BLaER1 treated with 17β-estradiol and CSF1 and Interleukin-3, amounts not matched to agents 10 nM and 100 nM (cell line): ENCODE measurements around the gene VAT1.

Source experiments
- H3K27ac ChIP-seq, 11 experiments: shearing (Covaris generic); formaldehyde crosslinking; 2 replicates each; pipeline ENCODE4 v1.8.1; 2022
- H3K27me3 ChIP-seq, 11 experiments: shearing (Covaris generic); formaldehyde crosslinking; 2 replicates each; pipeline ENCODE4 v1.8.1; 2022
- H3K36me3 ChIP-seq, 11 experiments: shearing (Covaris generic); formaldehyde crosslinking; 2 replicates each; pipeline ENCODE4 v1.8.1; 2022
- H3K4me1 ChIP-seq, 10 experiments: shearing (Covaris generic); formaldehyde crosslinking; 2 replicates each; pipeline ENCODE4 v1.8.1; 2022
- H3K4me2 ChIP-seq, 11 experiments: shearing (Covaris generic); formaldehyde crosslinking; 2 replicates each; pipeline ENCODE4 v1.8.1; 2022
- H3K4me3 ChIP-seq, 10 experiments: shearing (Covaris generic); formaldehyde crosslinking; 2 replicates each; pipeline ENCODE4 v1.8.1; 2022
- H3K9ac ChIP-seq, 11 experiments: shearing (Covaris generic); formaldehyde crosslinking; 2 replicates each; pipeline ENCODE4 v1.8.1; 2022
- H3K9me3 ChIP-seq, 11 experiments: shearing (Covaris generic); formaldehyde crosslinking; replicated peaks in 1 of 11; 2 replicates each; pipeline ENCODE4 v1.8.1; 2022
- H4K20me1 ChIP-seq, 11 experiments: shearing (Covaris generic); formaldehyde crosslinking; 2 replicates each; pipeline ENCODE4 v1.8.1; 2022
- Cebpa-rat ChIP-seq, 11 experiments: shearing (Covaris generic); IDR thresholded peaks; 2 replicates each; pipeline ENCODE4 v1.8.1; 2022

The VAT1 gene

DNA sequence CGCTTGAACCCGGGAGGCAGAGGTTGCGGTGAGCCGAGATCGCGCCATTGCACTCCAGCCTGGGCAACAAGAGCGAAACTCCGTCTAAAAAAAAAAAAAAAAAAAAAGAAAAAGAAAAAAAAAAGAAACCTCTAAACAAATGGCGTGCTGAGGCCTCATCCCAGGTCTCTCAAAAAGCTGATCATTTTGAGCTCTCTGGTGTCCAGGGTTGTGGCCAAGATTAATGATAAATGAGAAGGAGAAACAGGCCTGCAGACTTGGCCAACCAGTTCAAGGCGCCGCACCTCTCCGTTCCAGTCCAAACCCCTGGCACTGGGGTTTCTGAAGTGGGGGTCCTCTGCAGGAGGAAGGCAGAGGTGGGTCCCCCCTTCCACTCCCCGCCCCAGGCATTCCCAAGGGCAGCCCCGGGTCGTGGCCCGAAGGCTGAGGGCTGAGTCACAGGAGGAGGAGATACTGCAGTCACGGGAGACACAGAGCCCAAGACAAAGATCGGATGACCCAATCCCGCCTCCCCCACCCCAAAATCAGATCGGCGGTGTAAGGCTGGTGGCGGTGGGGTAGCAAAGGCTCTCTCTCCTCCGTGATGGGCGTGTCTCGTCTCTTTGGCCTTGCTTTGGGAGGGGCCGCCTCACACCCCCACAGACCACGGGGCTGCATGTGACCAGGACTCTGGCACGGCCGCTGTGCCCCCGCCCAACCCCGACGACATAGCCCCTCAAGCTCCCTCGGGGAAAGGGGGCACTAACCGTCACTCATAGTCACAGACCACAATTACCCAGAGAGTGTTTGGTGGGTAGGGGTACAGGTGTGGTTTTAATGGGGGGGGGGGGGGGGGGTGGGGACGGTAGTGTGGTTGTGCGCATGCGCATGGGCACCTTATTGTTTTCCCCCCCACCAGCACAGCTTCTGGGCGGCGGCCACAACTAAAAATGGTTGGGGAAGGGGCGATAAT, 1.1 kb downstream of the VAT1 start:
- Histone ChIP-seq H3K36me3 (peaks cover 5 to 43% (median 16%) of the 10 kb centered on the region in 11 experiments; a peak in 18 of 22 replicates), H3K4me3 (peak overlapping the region; percentile 78 to 100 (median 92)), H4K20me1 (peaks cover 0 to 45% (median 4%) of the 10 kb centered on the region in 11 experiments; a peak in 9 of 22 replicates), H3K9me3 (no peaks in the 10 kb centered on the region), H3K4me1 (peaks cover 51 to 70% (median 62%) of the 10 kb centered on the region in 10 experiments), H3K4me2 (peak overlapping the region; percentile 92 to 100 (median 99)), H3K9ac (peak overlapping the region; percentile 77 to 91 (median 84)), H3K27ac (peak overlapping the region; percentile 65 to 86 (median 72)), H3K27me3 (peaks cover 0 to 14% (median 4%) of the 10 kb centered on the region in 11 experiments; a peak in 9 of 22 replicates)
- TF ChIP-seq Cebpa-rat (IDR thresholded peaks at IDR 0.05): no peak

DNA sequence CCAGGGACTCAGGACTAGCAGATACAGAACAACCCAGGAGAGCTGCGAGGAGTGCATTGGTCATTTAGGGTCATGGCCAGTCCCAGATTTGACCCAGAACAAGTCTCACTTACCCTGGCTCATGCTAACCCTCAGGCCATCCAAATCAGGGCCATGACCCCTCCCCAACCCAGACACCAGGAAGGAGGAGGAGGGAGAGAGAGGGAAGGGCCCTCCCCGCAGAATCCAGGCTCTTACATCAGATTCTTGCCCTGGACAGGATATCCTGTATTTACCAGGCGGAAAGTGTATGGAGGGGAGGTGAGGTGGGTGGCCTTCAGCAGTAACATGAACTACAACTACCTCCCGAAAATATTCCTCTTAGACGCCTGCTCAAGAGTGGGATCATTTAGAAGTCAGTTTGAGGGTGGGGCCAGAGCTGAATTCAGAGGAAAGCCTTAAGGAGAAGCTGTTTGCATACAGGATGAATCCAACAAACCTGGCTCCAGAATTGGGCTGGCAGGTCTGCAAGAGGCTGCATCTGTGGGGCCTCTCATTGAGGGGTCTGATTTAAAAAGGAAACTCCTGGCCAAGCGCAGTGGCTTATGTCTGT, 2.1 kb downstream of the VAT1 start:
- peak overlapping the region; percentile 39 to 83 (median 66); a peak in 21 of 22 replicates for H3K27ac ChIP-seq
- peaks cover 12 to 53% (median 25%) of the 10 kb centered on the region in 11 experiments; a peak in 18 of 22 replicates for H3K36me3 ChIP-seq
- peaks cover 0 to 5% (median 0%) of the 10 kb centered on the region in 11 experiments; a peak in 7 of 22 replicates for H3K27me3 ChIP-seq
- H3K9ac ChIP-seq: peak overlapping the region; percentile 23 to 91 (median 82); a peak in 21 of 22 replicates
- TF ChIP-seq Cebpa-rat (IDR thresholded peaks at IDR 0.05): no peak
- peak overlapping the region; percentile 92 to 100 (median 99) for H3K4me2 ChIP-seq
- H3K4me3 ChIP-seq: peak overlapping the region in 8 of 10 experiments; percentile 8 to 100 (median 92); a peak in 13 of 20 replicates
- H4K20me1 ChIP-seq: peaks cover 0 to 54% (median 4%) of the 10 kb centered on the region in 11 experiments; a peak in 8 of 22 replicates
- H3K4me1 ChIP-seq: peaks cover 42 to 70% (median 64%) of the 10 kb centered on the region in 10 experiments
- no peaks in the 10 kb centered on the region for H3K9me3 ChIP-seq

DNA sequence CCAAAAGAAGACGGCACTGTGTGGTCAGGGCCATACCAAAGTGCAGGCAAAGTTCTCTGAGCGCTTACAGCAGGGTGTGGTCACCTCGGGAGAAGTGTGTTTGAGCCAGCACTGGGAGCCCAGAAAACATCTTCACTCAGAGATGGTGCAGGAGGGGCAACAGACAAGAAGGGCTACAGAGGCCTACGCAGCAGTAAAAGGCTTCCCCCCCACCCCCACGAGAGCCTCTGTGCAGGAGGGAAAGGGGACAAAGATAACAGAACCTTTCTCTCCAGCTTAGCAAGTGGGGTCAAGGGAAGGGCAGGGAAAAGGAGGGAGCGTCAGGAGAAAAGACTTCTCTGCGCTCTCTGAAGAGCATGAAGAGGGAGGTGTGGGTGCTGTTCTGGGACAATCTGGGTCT, 2.8 kb downstream of the VAT1 start:
- peak overlapping the region; percentile 92 to 100 (median 99) for H3K4me2 ChIP-seq
- peak overlapping the region in 10 of 11 experiments; percentile 45 to 83 (median 68); a peak in 19 of 22 replicates for H3K27ac ChIP-seq
- H3K36me3 ChIP-seq: peaks cover 12 to 60% (median 32%) of the 10 kb centered on the region in 11 experiments; a peak in 19 of 22 replicates

DNA sequence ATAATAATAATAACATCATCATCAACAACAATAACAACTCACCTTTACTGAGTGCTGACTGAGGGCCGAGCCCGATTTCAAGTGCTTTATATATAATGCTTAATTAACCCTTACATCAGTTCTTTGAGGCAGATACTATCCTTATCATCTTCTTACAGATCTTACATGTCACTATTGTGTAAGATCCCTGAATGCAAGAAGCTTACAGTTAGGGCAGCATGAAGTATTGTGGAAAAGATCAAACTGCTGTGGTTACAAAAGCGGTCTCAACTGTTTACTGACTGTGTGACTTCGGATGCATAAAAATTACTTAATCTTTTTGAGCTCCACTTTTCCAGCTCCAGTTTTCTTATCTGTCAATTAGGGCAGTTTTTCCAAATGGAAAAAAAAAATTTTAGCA, 3.3 kb downstream of the VAT1 start:
- Histone ChIP-seq H3K27me3 (no peaks in the 10 kb centered on the region), H3K9ac (peak overlapping the region in 10 of 11 experiments; percentile 37 to 91 (median 83); a peak in 16 of 22 replicates), H3K4me2 (peak overlapping the region; percentile 92 to 100 (median 99)), H3K9me3 (no peaks in the 10 kb centered on the region), H3K27ac (peak overlapping the region in 9 of 11 experiments; percentile 4 to 82 (median 66); a peak in 16 of 22 replicates), H3K4me3 (peak overlapping the region in 3 of 10 experiments; percentile 85 to 100 (median 93); a peak in 4 of 20 replicates), H3K4me1 (peaks cover 42 to 77% (median 69%) of the 10 kb centered on the region in 10 experiments), H3K36me3 (peaks cover 12 to 65% (median 35%) of the 10 kb centered on the region in 11 experiments; a peak in 20 of 22 replicates), H4K20me1 (peaks cover 0 to 66% (median 4%) of the 10 kb centered on the region in 11 experiments; a peak in 8 of 22 replicates)
- TF ChIP-seq Cebpa-rat (IDR thresholded peaks at IDR 0.05): peak in 3 of 11 experiments; percentile 28 to 44 (median 38); a peak in 2 of 22 replicates

More for the DNA sequence above, 2.8 kb downstream of the VAT1 start:
- peaks cover 0 to 61% (median 4%) of the 10 kb centered on the region in 11 experiments; a peak in 8 of 22 replicates for H4K20me1 ChIP-seq
- H3K9ac ChIP-seq: peak overlapping the region; percentile 23 to 91 (median 82); a peak in 21 of 22 replicates
- H3K4me3 ChIP-seq: peak overlapping the region in 5 of 10 experiments; percentile 85 to 100 (median 93); a peak in 10 of 20 replicates
- peaks cover 42 to 76% (median 68%) of the 10 kb centered on the region in 10 experiments for H3K4me1 ChIP-seq
- no peak for TF ChIP-seq Cebpa-rat (IDR thresholded peaks at IDR 0.05)
- H3K9me3 ChIP-seq: no peaks in the 10 kb centered on the region
- H3K27me3 ChIP-seq: no peaks in the 10 kb centered on the region; a peak in 1 of 22 replicates

DNA sequence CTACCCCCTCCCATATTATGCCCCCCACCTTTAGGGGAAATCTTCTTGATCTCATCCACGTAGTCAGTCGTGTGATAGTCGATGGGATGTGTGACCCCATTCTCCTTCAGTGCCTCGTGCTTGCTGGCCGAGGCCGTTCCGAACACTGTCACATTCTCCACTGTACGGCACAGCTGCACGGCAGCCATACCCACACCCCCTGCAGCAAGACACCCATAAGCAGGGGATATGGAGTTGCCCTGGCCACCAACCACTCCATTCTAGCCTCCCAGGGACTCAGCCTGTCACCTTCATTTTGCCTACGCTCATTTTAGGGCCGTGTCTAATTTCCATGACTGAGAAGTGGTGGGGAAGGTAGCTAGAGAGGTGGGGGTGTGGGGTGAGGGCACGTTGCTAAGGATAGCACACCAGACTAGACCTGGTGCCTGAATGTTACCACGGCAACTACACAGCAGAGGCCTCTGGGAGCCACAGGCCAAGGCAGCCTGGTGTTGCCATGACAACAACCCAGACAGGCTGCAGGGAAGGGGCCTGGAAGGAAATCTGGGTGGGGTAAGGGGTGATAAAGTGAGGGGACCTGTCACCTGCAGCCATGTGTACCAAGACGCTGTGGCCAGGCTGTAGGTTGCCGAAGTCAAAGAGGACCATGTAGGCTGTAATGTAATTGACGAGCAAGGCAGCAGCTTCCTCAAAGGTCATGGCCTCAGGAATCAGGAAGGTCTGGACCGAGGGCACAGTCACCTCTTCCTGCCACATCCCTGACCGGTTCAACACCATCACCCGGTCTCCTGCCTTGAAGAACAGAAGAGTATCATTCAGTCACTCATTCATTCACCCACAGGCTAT, 4.0 kb downstream of the VAT1 start:
- H3K27me3 ChIP-seq: no peaks in the 10 kb centered on the region
- H3K9me3 ChIP-seq: no peaks in the 10 kb centered on the region
- peak overlapping the region in 1 of 10 experiments; percentile 93; a peak in 2 of 20 replicates for H3K4me3 ChIP-seq
- H3K27ac ChIP-seq: peak overlapping the region in 9 of 11 experiments; percentile 4 to 82 (median 66); a peak in 15 of 22 replicates
- no peak for TF ChIP-seq Cebpa-rat (IDR thresholded peaks at IDR 0.05)
- H4K20me1 ChIP-seq: peaks cover 0 to 73% (median 4%) of the 10 kb centered on the region in 11 experiments; a peak in 8 of 22 replicates
- peaks cover 42 to 77% (median 68%) of the 10 kb centered on the region in 10 experiments for H3K4me1 ChIP-seq
- peaks cover 17 to 72% (median 42%) of the 10 kb centered on the region in 11 experiments; a peak in 21 of 22 replicates for H3K36me3 ChIP-seq
- H3K4me2 ChIP-seq: peak overlapping the region; percentile 92 to 100 (median 99)
- H3K9ac ChIP-seq: peak overlapping the region in 8 of 11 experiments; percentile 12 to 91 (median 72); a peak in 5 of 22 replicates

DNA sequence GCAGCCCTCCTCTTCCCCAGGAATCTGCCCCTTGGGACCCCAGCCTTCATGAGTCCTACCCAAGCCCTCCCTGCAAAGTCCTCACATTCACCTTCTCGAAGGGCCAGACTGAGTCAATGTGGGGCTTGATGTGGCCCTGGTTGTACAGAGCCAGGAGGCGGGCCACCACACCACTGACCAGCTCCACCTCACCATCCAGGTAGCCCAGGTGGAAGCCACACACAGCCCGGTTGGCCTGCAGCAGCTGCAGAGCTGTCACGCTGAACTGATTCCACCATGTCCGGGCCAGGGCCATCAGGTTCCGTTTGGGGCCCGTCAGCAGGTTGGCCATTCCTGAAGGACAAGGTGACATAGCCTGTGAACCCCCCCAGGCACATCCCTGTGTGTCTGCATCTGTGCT, 6.0 kb downstream of the VAT1 start:
- no peak for TF ChIP-seq Cebpa-rat (IDR thresholded peaks at IDR 0.05)
- peaks cover 0 to 93% (median 4%) of the 10 kb centered on the region in 11 experiments; a peak in 8 of 22 replicates for H4K20me1 ChIP-seq
- no peak overlapping the region for H3K4me3 ChIP-seq
- H3K9me3 ChIP-seq: no peaks in the 10 kb centered on the region
- peaks cover 22 to 90% (median 50%) of the 10 kb centered on the region in 11 experiments; a peak in 21 of 22 replicates for H3K36me3 ChIP-seq
- peaks cover 33 to 74% (median 61%) of the 10 kb centered on the region in 10 experiments for H3K4me1 ChIP-seq
- H3K4me2 ChIP-seq: peak overlapping the region in 4 of 11 experiments; percentile 16 to 80 (median 68); a peak in 7 of 22 replicates
- peak overlapping the region in 2 of 11 experiments; percentile 23 to 64; a peak in 1 of 22 replicates for H3K9ac ChIP-seq
- no peaks in the 10 kb centered on the region for H3K27me3 ChIP-seq
- peak overlapping the region in 1 of 11 experiments; percentile 6; a peak in 2 of 22 replicates for H3K27ac ChIP-seq

DNA sequence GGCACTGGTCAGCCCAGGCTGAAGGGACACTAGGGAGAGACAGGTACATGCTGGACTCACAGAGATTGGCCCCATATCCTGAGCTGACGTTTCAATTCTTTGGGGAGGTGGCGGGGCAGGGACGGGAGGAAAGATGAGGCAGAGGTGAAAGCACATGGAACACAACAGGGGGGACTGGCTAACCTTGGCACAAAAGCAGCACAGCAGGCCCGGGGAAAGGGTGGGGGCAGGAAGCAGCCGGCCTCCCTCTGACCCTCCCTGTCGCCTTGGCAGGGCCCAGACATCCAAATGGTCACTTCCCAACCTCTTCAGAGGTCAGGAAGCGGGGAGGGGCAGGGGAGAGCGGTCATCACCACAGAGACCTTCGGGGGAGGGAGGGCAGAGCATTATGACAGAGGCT, 6.6 kb downstream of the VAT1 start:
- peak overlapping the region in 3 of 11 experiments; percentile 24 to 70 (median 69); a peak in 3 of 22 replicates for H3K27ac ChIP-seq
- H3K4me1 ChIP-seq: peaks cover 27 to 74% (median 54%) of the 10 kb centered on the region in 10 experiments
- TF ChIP-seq Cebpa-rat (IDR thresholded peaks at IDR 0.05): no peak
- no peak overlapping the region for H3K4me3 ChIP-seq
- no peaks in the 10 kb centered on the region for H3K9me3 ChIP-seq
- H4K20me1 ChIP-seq: peaks cover 0 to 100% (median 4%) of the 10 kb centered on the region in 11 experiments; a peak in 8 of 22 replicates
- H3K4me2 ChIP-seq: peak overlapping the region in 5 of 11 experiments; percentile 60 to 80 (median 74); a peak in 8 of 22 replicates
- H3K9ac ChIP-seq: peak overlapping the region in 3 of 11 experiments; percentile 9 to 64 (median 23); a peak in 2 of 22 replicates
- peaks cover 22 to 90% (median 50%) of the 10 kb centered on the region in 11 experiments; a peak in 21 of 22 replicates for H3K36me3 ChIP-seq
- H3K27me3 ChIP-seq: no peaks in the 10 kb centered on the region
